HT-29 (cell line): ENCODE results near the gene SBF2. TPM values are rescaled to one million over a fixed set of nuclear protein-coding genes. Genes with fewer than 3 reads are reported as not detected.
A peak's percentile ranks its signal among the peaks of the same experiment; 100 is the strongest.

Experiments used
- DNase-seq: peaks from one replicate; pipeline ENCODE4 v3.0.0-alpha.2; 2015; ENCODE audit warnings: low spot score
- total RNA-seq: library from RNA; depleted of rRNA; stranded (reverse); fragments of >200 nt; shearing (Covaris generic); gene quantifications from 2 replicates; pipeline ENCODE4 v1.2.3, GENCODE V29; 2014

SBF2 gene
- total RNA-seq, 1 experiment from 2014 or later: 24.4 TPM

GRCh38 chr11:9903579-9903978, 390.4 kb downstream of the SBF2 start:
- no peak for DNase-seq

- DNase-seq: no peak
Measured at GRCh38 chr11:9901943-9902342, 392.1 kb downstream of the SBF2 start.

GRCh38 chr11:9900253-9900652, 393.8 kb downstream of the SBF2 start:
- peak; percentile 95 for DNase-seq

GRCh38 chr11:9899676-9900075, 394.3 kb downstream of the SBF2 start:
- DNase-seq: no peak

- no peak for DNase-seq
Measured at GRCh38 chr11:9896902-9897301, 397.1 kb downstream of the SBF2 start.

GRCh38 chr11:9895006-9895405, 399.0 kb downstream of the SBF2 start:
- no peak for DNase-seq

GRCh38 chr11:9893474-9893873, 400.5 kb downstream of the SBF2 start:
- DNase-seq: no peak

GRCh38 chr11:9888938-9889337, 405.1 kb downstream of the SBF2 start:
- DNase-seq: no peak

- DNase-seq: no peak
Measured at GRCh38 chr11:9887472-9887871, 406.5 kb downstream of the SBF2 start.

GRCh38 chr11:9886595-9886994, 407.4 kb downstream of the SBF2 start:
- DNase-seq: no peak

GRCh38 chr11:9884601-9885000, 409.4 kb downstream of the SBF2 start:
- no peak for DNase-seq

- no peak for DNase-seq
Measured at GRCh38 chr11:9880657-9881056, 413.4 kb downstream of the SBF2 start.

- no peak for DNase-seq
Measured at GRCh38 chr11:9878936-9879335, 415.1 kb downstream of the SBF2 start.

- DNase-seq: no peak
Measured at GRCh38 chr11:9876331-9876730, 417.7 kb downstream of the SBF2 start.

- no peak for DNase-seq
Measured at GRCh38 chr11:9875862-9876261, 418.2 kb downstream of the SBF2 start.

GRCh38 chr11:9875399-9875798, 418.6 kb downstream of the SBF2 start:
- no peak for DNase-seq

GRCh38 chr11:9874466-9874865, 419.6 kb downstream of the SBF2 start:
- no peak for DNase-seq

- DNase-seq: no peak
Measured at GRCh38 chr11:9868641-9869040, 425.4 kb downstream of the SBF2 start.

- DNase-seq: no peak
Measured at GRCh38 chr11:9862981-9863380, 431.0 kb downstream of the SBF2 start.

- DNase-seq: peak; percentile 93
Measured at GRCh38 chr11:9861860-9862725, 431.9 kb downstream of the SBF2 start.

GRCh38 chr11:9859554-9860305, 434.3 kb downstream of the SBF2 start:
- DNase-seq: no peak

GRCh38 chr11:9858822-9859221, 435.2 kb downstream of the SBF2 start:
- no peak for DNase-seq

GRCh38 chr11:9858218-9858617, 435.8 kb downstream of the SBF2 start:
- no peak for DNase-seq
